OCI-LY7 (cell line): ENCODE data around the gene MAN1C1. TPM values are rescaled to one million over a fixed set of nuclear protein-coding genes. Genes with fewer than 3 reads are reported as not detected.

ENCODE experiments used
- BruUV-seq: library from RNA; stranded (reverse); fragments of 400-500 nt; replicated peaks from 2 replicates; lab custom pipeline; 2021; lab: Mats Ljungman, UMichigan
- CTCF ChIA-PET: fragments of 300-600 bp; sonication (Branson Sonifier 250); formaldehyde crosslinking; loops from one replicate; lab custom pipeline; 2022; ENCODE audit warnings: antibody characterized with exemption; ENCODE audit not compliant: unreplicated experiment; lab: Charles Lee
- POLR2A ChIA-PET: fragments of 300-600 bp; sonication (Branson Sonifier 250); formaldehyde crosslinking; loops from one replicate; lab custom pipeline; 2022; ENCODE audit warnings: antibody characterized with exemption; lab: Charles Lee
- DNase-seq: peaks from one replicate; pipeline ENCODE4 v3.0.0-alpha.2; 2015; ENCODE audit warnings: low spot score
- H2AFZ ChIP-seq: fragments of 200-600 bp; sonication (generic), shearing (Covaris generic); 2 replicates; pipeline ENCODE4 v1.6.1; 2014; ENCODE audit warnings: mild to moderate bottlenecking, antibody characterized with exemption, low read length, moderate library complexity
- H3K27ac ChIP-seq: fragments of 200-600 bp; sonication (generic); 2 replicates; pipeline ENCODE4 v1.5.1; 2014; ENCODE audit warnings: mixed run types, low read depth, mild to moderate bottlenecking, moderate library complexity, low read length, inconsistent platforms; ENCODE audit not compliant: poor library complexity, severe bottlenecking
- H3K36me3 ChIP-seq: fragments of 200-600 bp; sonication (generic); 2 replicates; pipeline ENCODE4 v1.6.1; 2014; ENCODE audit warnings: mild to moderate bottlenecking, antibody characterized with exemption, low read length, moderate library complexity, mixed read lengths; ENCODE audit not compliant: insufficient read depth
- H3K4me1 ChIP-seq: fragments of 200-600 bp; sonication (generic); 2 replicates; pipeline ENCODE4 v1.5.1; 2014; ENCODE audit warnings: mild to moderate bottlenecking, low read length; ENCODE audit not compliant: insufficient read depth, poor library complexity, severe bottlenecking
- H3K4me2 ChIP-seq: fragments of 200-600 bp; sonication (generic); 2 replicates; pipeline ENCODE4 v1.6.1; 2014; ENCODE audit warnings: mild to moderate bottlenecking, low read length
- H3K4me3 ChIP-seq: fragments of 200-600 bp; sonication (generic); 2 replicates; pipeline ENCODE4 v1.5.1; 2014; ENCODE audit warnings: mild to moderate bottlenecking, low read depth, low read length; ENCODE audit not compliant: poor library complexity, severe bottlenecking
- H3K79me2 ChIP-seq: fragments of 200-600 bp; sonication (generic); 2 replicates; pipeline ENCODE4 v1.6.1; 2016; ENCODE audit warnings: low read depth, mild to moderate bottlenecking, low read length, moderate library complexity, mixed read lengths; ENCODE audit not compliant: insufficient read depth
- H3K9me2 ChIP-seq: fragments of 200-600 bp; sonication (generic); 2 replicates; pipeline ENCODE4 v1.6.1; 2016; ENCODE audit warnings: mild to moderate bottlenecking, low read length, mixed read lengths; ENCODE audit not compliant: insufficient read depth
- H3K9me3 ChIP-seq: fragments of 200-600 bp; sonication (generic); 2 replicates; pipeline ENCODE4 v1.6.1; 2014; ENCODE audit warnings: mild to moderate bottlenecking, mixed run types, low read length, mixed read lengths
- H4K20me1 ChIP-seq: fragments of 200-600 bp; sonication (generic); 2 replicates; pipeline ENCODE4 v1.6.1; 2014; ENCODE audit warnings: mild to moderate bottlenecking, antibody characterized with exemption, low read length, moderate library complexity, mixed read lengths; ENCODE audit not compliant: insufficient read depth
- EZH2phosphoT487 ChIP-seq: fragments of 200-600 bp; sonication (generic); IDR thresholded peaks from 2 replicates; pipeline ENCODE4 v1.6.1; 2018; ENCODE audit warnings: low read depth, borderline replicate concordance, mild to moderate bottlenecking, mixed run types, antibody characterized with exemption, low read length, moderate library complexity, mixed read lengths
- intact Hi-C: fragments of 100-400 bp; cut with micrococcal nuclease; formaldehyde crosslinking; loops from one replicate; pipeline ENCODE4 v1.10.0; 2022; ENCODE audit not compliant: unreplicated experiment
- total RNA-seq, 2 experiments: library from RNA; depleted of rRNA in 1 of 2; stranded (reverse); fragments of >200 nt in 1 of 2; shearing (Covaris generic) in 1 of 2; gene quantifications; 2 replicates each; pipeline ENCODE4 v1.2.3, GENCODE V29; 2014 to 2022
- TF ChIP-seq, protein P1 (sequence below): fragments of 200-600 bp; sonication (generic); conservative IDR thresholded peaks from 2 replicates; pipeline ENCODE4 v1.5.1; 2014; ENCODE audit warnings: mild to moderate bottlenecking, antibody characterized with exemption, low read length, moderate library complexity, mixed read lengths

Gene MAN1C1
- total RNA-seq, 2 experiments from 2014 or later: 3.0 to 4.9 TPM

DNA sequence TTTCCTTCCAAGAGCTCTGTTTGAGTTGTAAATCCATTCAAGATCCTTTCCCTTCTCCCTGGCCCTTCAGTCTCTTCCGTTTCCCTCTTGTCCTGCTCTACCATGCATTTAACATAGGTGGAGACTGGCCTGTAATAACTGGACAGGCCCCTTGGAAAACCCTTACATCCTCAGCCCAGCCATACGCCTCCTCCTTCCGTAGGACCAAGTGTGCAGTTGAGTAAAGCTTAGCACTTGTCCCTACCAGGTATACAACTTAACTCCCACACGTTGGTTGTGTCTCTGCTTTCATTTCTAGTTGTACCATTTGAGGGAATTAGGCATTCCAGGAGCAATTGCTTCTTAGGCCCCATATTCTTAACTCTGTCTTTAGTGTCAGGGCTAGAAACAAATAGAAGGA, 6.4 kb downstream of the MAN1C1 start:
- no peaks in the 10 kb centered on the region for H3K9me2 ChIP-seq
- no peak for TF ChIP-seq EZH2phosphoT487
- no peak overlapping the region for H2AFZ ChIP-seq
- no peak for DNase-seq
- no peak overlapping the region for H3K4me2 ChIP-seq
- no peaks in the 10 kb centered on the region for H3K36me3 ChIP-seq
- POLR2A ChIA-PET: interaction anchor here (0.6 kb wide), 1 partner anchor 33 kb away, joined by 3 read pairs; no protein-coding TSS in a partner anchor
- intact Hi-C loops: no loop called here
- H3K9me3 ChIP-seq: no peaks in the 10 kb centered on the region
- H3K4me3 ChIP-seq: no peak overlapping the region
- BruUV-seq: no TSS peak
- no peaks in the 10 kb centered on the region for H4K20me1 ChIP-seq
- CTCF ChIA-PET: no interaction called here
- H3K4me1 ChIP-seq: peaks cover 24% of the 10 kb centered on the region
- H3K27ac ChIP-seq: no peak overlapping the region
- no peaks in the 10 kb centered on the region for H3K79me2 ChIP-seq

DNA sequence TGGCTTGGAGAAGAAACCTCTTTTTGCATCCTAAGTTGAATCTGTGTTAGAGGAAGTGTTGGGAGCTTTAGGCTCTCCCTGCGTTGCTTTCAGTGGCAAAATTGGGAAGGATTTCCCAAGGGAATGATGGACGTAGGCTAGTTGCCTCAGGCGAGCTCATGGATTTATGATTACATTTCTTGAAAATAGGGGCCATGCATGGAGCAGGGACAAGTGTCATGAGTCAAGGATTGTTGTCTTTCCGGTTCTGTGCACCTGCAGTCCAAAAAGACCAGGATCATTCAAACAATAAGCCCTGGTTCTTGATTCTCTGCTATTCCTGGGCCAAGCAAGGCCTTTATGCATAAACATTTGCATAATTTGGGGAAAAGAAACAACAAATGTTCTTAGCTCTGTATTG, 7.1 kb downstream of the MAN1C1 start:
- ChIA-PET CTCF (no interaction called here), POLR2A (no interaction called here)
- peaks cover 17% of the 10 kb centered on the region for H3K4me1 ChIP-seq
- intact Hi-C loops: no loop called here
- H3K79me2 ChIP-seq: no peaks in the 10 kb centered on the region
- no peak overlapping the region for H3K27ac ChIP-seq
- H3K9me2 ChIP-seq: no peaks in the 10 kb centered on the region
- DNase-seq: no peak
- H3K4me2 ChIP-seq: no peak overlapping the region
- no peak overlapping the region for H2AFZ ChIP-seq
- BruUV-seq: no TSS peak
- no peaks in the 10 kb centered on the region for H3K36me3 ChIP-seq
- peaks cover 2% of the 10 kb centered on the region; the same call in 1 of the 2 replicates for H3K9me3 ChIP-seq
- TF ChIP-seq EZH2phosphoT487: no peak
- TF ChIP-seq, protein P1, sequence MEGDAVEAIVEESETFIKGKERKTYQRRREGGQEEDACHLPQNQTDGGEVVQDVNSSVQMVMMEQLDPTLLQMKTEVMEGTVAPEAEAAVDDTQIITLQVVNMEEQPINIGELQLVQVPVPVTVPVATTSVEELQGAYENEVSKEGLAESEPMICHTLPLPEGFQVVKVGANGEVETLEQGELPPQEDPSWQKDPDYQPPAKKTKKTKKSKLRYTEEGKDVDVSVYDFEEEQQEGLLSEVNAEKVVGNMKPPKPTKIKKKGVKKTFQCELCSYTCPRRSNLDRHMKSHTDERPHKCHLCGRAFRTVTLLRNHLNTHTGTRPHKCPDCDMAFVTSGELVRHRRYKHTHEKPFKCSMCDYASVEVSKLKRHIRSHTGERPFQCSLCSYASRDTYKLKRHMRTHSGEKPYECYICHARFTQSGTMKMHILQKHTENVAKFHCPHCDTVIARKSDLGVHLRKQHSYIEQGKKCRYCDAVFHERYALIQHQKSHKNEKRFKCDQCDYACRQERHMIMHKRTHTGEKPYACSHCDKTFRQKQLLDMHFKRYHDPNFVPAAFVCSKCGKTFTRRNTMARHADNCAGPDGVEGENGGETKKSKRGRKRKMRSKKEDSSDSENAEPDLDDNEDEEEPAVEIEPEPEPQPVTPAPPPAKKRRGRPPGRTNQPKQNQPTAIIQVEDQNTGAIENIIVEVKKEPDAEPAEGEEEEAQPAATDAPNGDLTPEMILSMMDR: no peak
- no peak overlapping the region for H3K4me3 ChIP-seq
- H4K20me1 ChIP-seq: no peaks in the 10 kb centered on the region

DNA sequence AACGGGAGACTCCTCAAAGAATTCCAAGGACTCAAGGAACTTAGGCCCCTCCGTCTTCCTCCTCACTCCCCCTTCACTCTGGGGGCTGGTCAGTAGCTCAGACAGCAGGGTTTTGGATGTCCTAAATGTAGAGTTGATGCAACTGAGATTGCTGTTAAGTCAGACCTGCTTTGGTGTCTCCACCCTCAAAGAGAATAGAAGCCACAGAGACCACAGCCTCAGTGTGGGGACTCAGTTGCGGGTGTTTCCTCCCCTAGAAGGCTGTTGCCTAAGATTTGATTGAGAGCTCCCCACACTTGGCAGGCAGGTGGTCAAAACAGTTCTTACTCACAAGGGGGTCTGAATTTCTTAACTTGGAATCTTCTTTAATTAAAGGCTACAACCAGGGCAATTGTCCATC, 7.6 kb downstream of the MAN1C1 start:
- TF ChIP-seq, protein P1: no peak
- TF ChIP-seq EZH2phosphoT487: no peak
- no peaks in the 10 kb centered on the region for H4K20me1 ChIP-seq
- peaks cover 17% of the 10 kb centered on the region for H3K4me1 ChIP-seq
- H3K79me2 ChIP-seq: no peaks in the 10 kb centered on the region
- POLR2A ChIA-PET: interaction anchor here (0.6 kb wide), 4 partner anchors 15 to 192 kb away, joined by 3 to 4 read pairs (median 3); no protein-coding TSS in a partner anchor
- no TSS peak for BruUV-seq
- intact Hi-C loops: no loop called here
- no peak overlapping the region for H3K4me3 ChIP-seq
- H3K4me2 ChIP-seq: no peak overlapping the region
- no peak for DNase-seq
- no peak overlapping the region for H3K27ac ChIP-seq
- no peaks in the 10 kb centered on the region for H3K9me2 ChIP-seq
- H3K36me3 ChIP-seq: no peaks in the 10 kb centered on the region
- peaks cover 6% of the 10 kb centered on the region; the same call in 1 of the 2 replicates for H3K9me3 ChIP-seq
- CTCF ChIA-PET: no interaction called here
- no peak overlapping the region for H2AFZ ChIP-seq
